H9 (cell line): Measurements from ENCODE around the gene TSPAN18. TPM values are rescaled to one million over a fixed set of nuclear protein-coding genes. Genes with fewer than 3 reads are reported as not detected.

Experiments
- DNase-seq: peaks from one replicate; pipeline ENCODE4 v3.0.0-alpha.2; 2017
- H2AFZ ChIP-seq: one replicate; pipeline ENCODE4 v1.6.1; 2013; ENCODE audit warnings: mild to moderate bottlenecking, low read length, control low read depth, moderate library complexity
- H2AK5ac ChIP-seq: 2 replicates; pipeline ENCODE4 v1.6.1; 2013; ENCODE audit warnings: low read length, control low read depth, mixed read lengths; ENCODE audit not compliant: insufficient read length
- H2BK120ac ChIP-seq: one replicate; pipeline ENCODE4 v1.6.1; 2013; ENCODE audit warnings: low read depth, mild to moderate bottlenecking, low read length, control low read depth, inconsistent platforms; ENCODE audit not compliant: poor library complexity, severe bottlenecking
- H2BK12ac ChIP-seq: 2 replicates; pipeline ENCODE4 v1.6.1; 2013; ENCODE audit warnings: low read length, control low read depth, mixed read lengths, low read depth; ENCODE audit not compliant: insufficient read length
- H2BK15ac ChIP-seq: 2 replicates; pipeline ENCODE4 v1.6.1; 2013; ENCODE audit warnings: low read depth, low read length, control low read depth
- H2BK20ac ChIP-seq: one replicate; pipeline ENCODE4 v1.6.1; 2013; ENCODE audit warnings: low read depth, mild to moderate bottlenecking, low read length, control low read depth, inconsistent platforms; ENCODE audit not compliant: poor library complexity, severe bottlenecking
- H2BK5ac ChIP-seq: 2 replicates; pipeline ENCODE4 v1.6.1; 2013; ENCODE audit warnings: low read length, control low read depth, mixed read lengths; ENCODE audit not compliant: insufficient read length
- H3K14ac ChIP-seq: 2 replicates; pipeline ENCODE4 v1.6.1; 2013; ENCODE audit warnings: low read length, control low read depth; ENCODE audit not compliant: insufficient read depth
- H3K18ac ChIP-seq: 2 replicates; pipeline ENCODE4 v1.6.1; 2013; ENCODE audit warnings: low read depth, mild to moderate bottlenecking, mixed read lengths, low read length, control low read depth; ENCODE audit not compliant: insufficient read length
- H3K23ac ChIP-seq: 2 replicates; pipeline ENCODE4 v1.6.1; 2013; ENCODE audit warnings: low read length, control low read depth, mixed read lengths, low read depth; ENCODE audit not compliant: insufficient read length
- H3K23me2 ChIP-seq: 2 replicates; pipeline ENCODE4 v1.6.1; 2013; ENCODE audit warnings: low read depth, mild to moderate bottlenecking, mixed read lengths, low read length, control low read depth; ENCODE audit not compliant: insufficient read length, poor library complexity, severe bottlenecking
- H3K27ac ChIP-seq: 2 replicates; pipeline ENCODE4 v1.5.1; 2013; ENCODE audit warnings: low read length, control low read depth, mixed read lengths, low read depth; ENCODE audit not compliant: insufficient read length
- H3K27me3 ChIP-seq: 2 replicates; pipeline ENCODE4 v1.6.1; 2013; ENCODE audit warnings: low read length, control low read depth, inconsistent platforms; ENCODE audit not compliant: insufficient read depth
- H3K4ac ChIP-seq: 2 replicates; pipeline ENCODE4 v1.6.1; 2013; ENCODE audit warnings: low read depth, mild to moderate bottlenecking, control low read depth, inconsistent platforms, low read length, moderate library complexity
- H3K4me1 ChIP-seq: 2 replicates; pipeline ENCODE4 v1.6.1; 2013; ENCODE audit warnings: low read length, control low read depth, inconsistent platforms; ENCODE audit not compliant: insufficient read depth
- H3K4me2 ChIP-seq: 2 replicates; pipeline ENCODE4 v1.6.1; 2013; ENCODE audit warnings: low read length, control low read depth, mixed read lengths; ENCODE audit not compliant: insufficient read length, insufficient read depth
- H3K56ac ChIP-seq: 2 replicates; pipeline ENCODE4 v1.6.1; 2013; ENCODE audit warnings: low read depth, mild to moderate bottlenecking, mixed read lengths, low read length, control low read depth; ENCODE audit not compliant: insufficient read length
- H3K79me1 ChIP-seq: 2 replicates; pipeline ENCODE4 v1.6.1; 2013; ENCODE audit warnings: low read depth, mild to moderate bottlenecking, moderate library complexity, low read length, control low read depth, inconsistent platforms; ENCODE audit not compliant: insufficient read depth, poor library complexity, severe bottlenecking
- H3K79me2 ChIP-seq: 2 replicates; pipeline ENCODE4 v1.6.1; 2013; ENCODE audit warnings: low read length, control low read depth, inconsistent platforms; ENCODE audit not compliant: insufficient read depth
- H3K9ac ChIP-seq: 2 replicates; pipeline ENCODE4 v1.6.1; 2013; ENCODE audit warnings: low read length, control low read depth, mixed read lengths; ENCODE audit not compliant: insufficient read length; ENCODE audit errors: extremely low read depth
- H3K9me3 ChIP-seq: one replicate; pipeline ENCODE4 v1.6.1; 2013; ENCODE audit warnings: low read depth, low read length, inconsistent platforms; ENCODE audit not compliant: control insufficient read depth
- H3T11ph ChIP-seq: one replicate; pipeline ENCODE4 v1.6.1; 2013; ENCODE audit warnings: mild to moderate bottlenecking, low read length, control low read depth, inconsistent platforms
- H4K20me1 ChIP-seq: one replicate; pipeline ENCODE4 v1.6.1; 2013; ENCODE audit not compliant: control insufficient read depth, insufficient read length, insufficient read depth
- H4K5ac ChIP-seq: 2 replicates; pipeline ENCODE4 v1.6.1; 2013; ENCODE audit warnings: low read depth, mild to moderate bottlenecking, mixed read lengths, low read length, control low read depth; ENCODE audit not compliant: insufficient read length
- H4K8ac ChIP-seq: replicated peaks from 2 replicates; pipeline ENCODE4 v1.6.1; 2013; ENCODE audit warnings: low read length, control low read depth, mixed read lengths, low read depth; ENCODE audit not compliant: insufficient read length
- H4K91ac ChIP-seq: 2 replicates; pipeline ENCODE4 v1.6.1; 2013; ENCODE audit warnings: low read depth, mild to moderate bottlenecking, moderate library complexity, mixed read lengths, low read length, control low read depth; ENCODE audit not compliant: insufficient read length
- H3K27ac Mint-ChIP-seq, 3 experiments: 2 replicates in 2 of 3; 3 replicates in 1 of 3; pipeline ENCODE4 v1.8.0; 2020 to 2021; ENCODE audit warnings: mixed read lengths in 3 of 3, mild to moderate bottlenecking in 1 of 3, moderate library complexity in 1 of 3
- H3K27me3 Mint-ChIP-seq: 2 replicates; pipeline ENCODE4 v1.8.0; 2021; ENCODE audit warnings: low read depth, mild to moderate bottlenecking, moderate library complexity, mixed read lengths
- H3K36me3 Mint-ChIP-seq, 3 experiments: 2 replicates in 2 of 3; 3 replicates in 1 of 3; pipeline ENCODE4 v1.8.0; 2020 to 2021; ENCODE audit warnings: low read depth in 3 of 3, mixed read lengths in 3 of 3; ENCODE audit not compliant: insufficient read depth in 1 of 3
- H3K4me1 Mint-ChIP-seq, 2 experiments: 2 replicates each; pipeline ENCODE4 v1.8.0; 2020; ENCODE audit warnings: mixed read lengths in 2 of 2
- H3K4me3 Mint-ChIP-seq, 2 experiments: 2 replicates in 1 of 2; 3 replicates in 1 of 2; pipeline ENCODE4 v1.8.0; 2020 to 2021; ENCODE audit warnings: mild to moderate bottlenecking in 2 of 2, mixed read lengths in 2 of 2, moderate library complexity in 1 of 2
- H3K9me3 Mint-ChIP-seq, 2 experiments: 2 replicates in 1 of 2; 3 replicates in 1 of 2; pipeline ENCODE4 v1.8.0; 2020; ENCODE audit warnings: mild to moderate bottlenecking in 2 of 2, mixed read lengths in 2 of 2, moderate library complexity in 1 of 2
- WGBS: extraction: QIAGEN DNeasy Blood & Tissue Kit; methylation state at CpG from one replicate; pipeline ENCODE4 v1.1.7; 2013; ENCODE audit warnings: missing lambda C conversion rate, low lambda C conversion rate, mixed read lengths; ENCODE audit not compliant: insufficient read length; ENCODE audit errors: extremely low coverage; 5-methylcytosine and 5-hydroxymethylcytosine counted together
- total RNA-seq: library from RNA; stranded (reverse); gene quantifications from 2 replicates; pipeline ENCODE4 v1.2.1, GENCODE V29; 2021
- TF ChIP-seq, protein P1 (sequence below): fragments of 200-600 bp; sonication (generic); conservative IDR thresholded peaks from 3 replicates; pipeline ENCODE4 v1.8.0; 2021; ENCODE audit warnings: antibody characterized with exemption, mild to moderate bottlenecking

The TSPAN18 gene
- total RNA-seq, 1 experiment from 2014 or later: 25.3 TPM

DNA sequence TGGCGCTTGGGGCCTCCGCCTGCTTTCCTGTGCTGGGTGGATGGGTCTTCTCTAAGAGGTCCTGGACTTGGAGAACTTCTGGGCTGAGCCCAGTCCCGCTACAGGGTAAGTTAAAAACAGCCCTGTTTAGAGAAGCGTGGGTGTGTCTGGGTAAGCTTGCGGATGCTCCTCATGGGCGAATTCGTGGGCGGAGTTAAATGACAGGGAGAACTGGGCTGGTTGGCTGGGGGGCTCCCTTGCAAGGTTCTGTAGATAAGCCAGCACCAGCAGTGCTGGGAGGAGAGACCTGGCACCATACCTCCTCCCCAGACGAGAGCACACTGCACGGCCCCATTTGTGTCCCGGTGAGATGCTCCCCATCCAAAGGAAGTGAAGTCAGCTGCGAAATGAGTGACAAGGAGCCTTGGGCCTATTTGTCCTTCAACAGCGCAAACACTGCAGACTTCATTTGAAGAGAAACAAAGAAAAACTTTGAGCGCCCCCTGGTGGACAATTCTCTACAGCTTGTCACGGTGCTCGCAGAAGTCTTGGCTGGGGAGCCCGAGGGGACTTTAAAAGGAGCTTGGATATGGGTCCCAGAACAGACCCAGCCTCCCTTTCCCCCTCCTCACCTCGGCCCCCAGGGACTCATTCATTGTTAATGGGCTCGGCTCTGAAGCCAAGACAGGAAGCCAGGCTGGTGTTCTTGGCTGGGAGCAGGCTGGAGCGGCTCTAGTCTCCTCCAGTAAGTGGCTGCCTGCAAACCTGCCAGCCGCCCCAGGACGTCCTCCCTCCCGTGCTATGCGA, 184.5 kb downstream of the TSPAN18 start:
- H3K9ac ChIP-seq: no peak overlapping the region
- no peak overlapping the region for H3T11ph ChIP-seq
- no peaks in the 10 kb centered on the region for H3K79me1 ChIP-seq
- H4K91ac ChIP-seq: no peak overlapping the region
- Mint-ChIP-seq H3K27me3 (peaks cover 1% of the 10 kb centered on the region; the same call in 1 of the 2 replicates), H3K4me3 (peak overlapping the region; percentile 14 to 72; a peak in 2 of 5 replicates), H3K27ac (peak overlapping the region in 1 of 3 experiments; percentile 89; a peak in 2 of 7 replicates), H3K4me1 (peaks cover 30 to 43% of the 10 kb centered on the region in 2 experiments), H3K36me3 (no peaks in the 10 kb centered on the region), H3K9me3 (no peaks in the 10 kb centered on the region; a peak in 1 of 5 replicates)
- H3K4me2 ChIP-seq: peak overlapping the region; percentile 55
- H3K27ac ChIP-seq: no peak overlapping the region
- no peak overlapping the region for H2AK5ac ChIP-seq
- H3K4me1 ChIP-seq: peaks cover 3% of the 10 kb centered on the region; the same call in 1 of the 2 replicates
- H3K23ac ChIP-seq: no peak overlapping the region
- no peaks in the 10 kb centered on the region for H4K20me1 ChIP-seq
- no peaks in the 10 kb centered on the region for H3K27me3 ChIP-seq
- no peak overlapping the region for H2AFZ ChIP-seq
- no peak overlapping the region for H3K18ac ChIP-seq
- no peak overlapping the region for H3K56ac ChIP-seq
- H3K14ac ChIP-seq: peak overlapping the region; percentile 64; the same call in 1 of the 2 replicates
- no peak overlapping the region for H3K4ac ChIP-seq
- H2BK12ac ChIP-seq: no peak overlapping the region
- H4K5ac ChIP-seq: no peak overlapping the region
- no peaks in the 10 kb centered on the region for H3K23me2 ChIP-seq
- TF ChIP-seq, protein P1, sequence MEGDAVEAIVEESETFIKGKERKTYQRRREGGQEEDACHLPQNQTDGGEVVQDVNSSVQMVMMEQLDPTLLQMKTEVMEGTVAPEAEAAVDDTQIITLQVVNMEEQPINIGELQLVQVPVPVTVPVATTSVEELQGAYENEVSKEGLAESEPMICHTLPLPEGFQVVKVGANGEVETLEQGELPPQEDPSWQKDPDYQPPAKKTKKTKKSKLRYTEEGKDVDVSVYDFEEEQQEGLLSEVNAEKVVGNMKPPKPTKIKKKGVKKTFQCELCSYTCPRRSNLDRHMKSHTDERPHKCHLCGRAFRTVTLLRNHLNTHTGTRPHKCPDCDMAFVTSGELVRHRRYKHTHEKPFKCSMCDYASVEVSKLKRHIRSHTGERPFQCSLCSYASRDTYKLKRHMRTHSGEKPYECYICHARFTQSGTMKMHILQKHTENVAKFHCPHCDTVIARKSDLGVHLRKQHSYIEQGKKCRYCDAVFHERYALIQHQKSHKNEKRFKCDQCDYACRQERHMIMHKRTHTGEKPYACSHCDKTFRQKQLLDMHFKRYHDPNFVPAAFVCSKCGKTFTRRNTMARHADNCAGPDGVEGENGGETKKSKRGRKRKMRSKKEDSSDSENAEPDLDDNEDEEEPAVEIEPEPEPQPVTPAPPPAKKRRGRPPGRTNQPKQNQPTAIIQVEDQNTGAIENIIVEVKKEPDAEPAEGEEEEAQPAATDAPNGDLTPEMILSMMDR: peak; percentile 95
- DNase-seq: peak; percentile 91
- no peaks in the 10 kb centered on the region for H3K79me2 ChIP-seq
- WGBS: no CpG with 5 or more reads among the region's 24 CpGs
- no peaks in the 10 kb centered on the region for H3K9me3 ChIP-seq
- H2BK15ac ChIP-seq: no peak overlapping the region
- H2BK120ac ChIP-seq: no peak overlapping the region
- H2BK20ac ChIP-seq: no peak overlapping the region
- H4K8ac ChIP-seq: no peak overlapping the region
- no peak overlapping the region for H2BK5ac ChIP-seq
